SK-N-SH (cell line): ENCODE results near the gene ADGRB2. TPM values are rescaled to one million over a fixed set of nuclear protein-coding genes. Genes with fewer than 3 reads are reported as not detected.

ENCODE experiments used
- CTCF ChIA-PET: fragments of 300-600, 350-600 bp; formaldehyde crosslinking; extraction: SDS; loops from one replicate; lab custom pipeline; 2021; lab: Yijun Ruan, JAX
- POLR2A ChIA-PET: fragments of 350-600 bp; sonication (Branson Sonifier 250); formaldehyde crosslinking; extraction: SDS; loops from one replicate; lab custom pipeline; 2020; ENCODE audit warnings: antibody characterized with exemption, inconsistent platforms; lab: Yijun Ruan, JAX
- DNase-seq: peaks from one replicate; pipeline ENCODE4 v3.0.0; 2012
- H2AFZ ChIP-seq: fragments of 200-600 bp; sonication (generic); 2 replicates; pipeline ENCODE4 v1.8.1; 2016; ENCODE audit warnings: antibody characterized with exemption, mild to moderate bottlenecking, low read depth
- H3F3A ChIP-seq: fragments of 200-600 bp; sonication (generic); replicated peaks from 2 replicates; pipeline ENCODE3; 2016; ENCODE audit warnings: antibody characterized with exemption, mild to moderate bottlenecking; ENCODE audit not compliant: insufficient read depth
- H3K27ac ChIP-seq, 2 experiments: fragments of 200-500 bp in 1 of 2; fragments of 200-600 bp in 1 of 2; sonication (Bioruptor generic) in 1 of 2; sonication (generic), shearing (Covaris generic) in 1 of 2; 2 replicates each; pipeline versions ENCODE4 v1.5.1 to v1.6.1; 2014 to 2016; ENCODE audit warnings: low read depth in 2 of 2, inconsistent platforms in 1 of 2, low read length in 1 of 2, mild to moderate bottlenecking in 1 of 2, mixed read lengths in 1 of 2
- H3K27me3 ChIP-seq: fragments of 200-600 bp; sonication (generic), shearing (Covaris generic); 2 replicates; pipeline ENCODE4 v1.6.1; 2016; ENCODE audit warnings: mixed run types; ENCODE audit not compliant: insufficient read depth
- H3K36me3 ChIP-seq, 2 experiments: fragments of 200-500 bp in 1 of 2; fragments of 200-600 bp in 1 of 2; sonication (Bioruptor generic) in 1 of 2; sonication (generic) in 1 of 2; replicated peaks in 1 of 2; 2 replicates each; pipeline versions ENCODE3 to v1.5.1; 2014 to 2016; ENCODE audit warnings: low read length in 1 of 2, mild to moderate bottlenecking in 1 of 2; ENCODE audit not compliant: insufficient read depth in 2 of 2, control insufficient read depth in 1 of 2
- H3K4me1 ChIP-seq, 2 experiments: fragments of 200-500 bp in 1 of 2; fragments of 200-600 bp in 1 of 2; sonication (Bioruptor generic) in 1 of 2; sonication (generic), shearing (Covaris generic) in 1 of 2; 2 replicates each; pipeline versions ENCODE4 v1.5.1 to v1.6.1; 2014 to 2016; ENCODE audit warnings: low read depth in 1 of 2, low read length in 1 of 2, mixed run types in 1 of 2; ENCODE audit not compliant: insufficient read depth in 2 of 2, control insufficient read depth in 1 of 2
- H3K4me2 ChIP-seq: fragments of 200-600 bp; sonication (generic), shearing (Covaris generic); 2 replicates; pipeline ENCODE4 v1.6.1; 2017; ENCODE audit warnings: mixed run types
- H3K4me3 ChIP-seq, 2 experiments: fragments of 200-500 bp in 1 of 2; fragments of 200-600 bp in 1 of 2; sonication (Bioruptor generic) in 1 of 2; sonication (generic), shearing (Covaris generic) in 1 of 2; 2 replicates each; pipeline versions ENCODE4 v1.5.1 to v1.8.1; 2014 to 2016; ENCODE audit warnings: low read depth in 2 of 2, inconsistent platforms in 1 of 2, low read length in 1 of 2, mild to moderate bottlenecking in 1 of 2, mixed read lengths in 1 of 2, moderate library complexity in 1 of 2
- H3K79me2 ChIP-seq: fragments of 200-600 bp; sonication (generic); 2 replicates; pipeline ENCODE4 v1.8.1; 2017; ENCODE audit warnings: mild to moderate bottlenecking; ENCODE audit not compliant: insufficient read depth
- H3K9ac ChIP-seq: fragments of 200-600 bp; sonication (generic); 2 replicates; pipeline ENCODE4 v1.6.1; 2017; ENCODE audit warnings: mixed run types
- H3K9me2 ChIP-seq: fragments of 200-600 bp; sonication (generic); 2 replicates; pipeline ENCODE4 v1.6.1; 2017; ENCODE audit warnings: mixed run types
- H3K9me3 ChIP-seq: fragments of 200-600 bp; sonication (generic); 2 replicates; pipeline ENCODE4 v1.6.1; 2017; ENCODE audit warnings: mixed run types, mild to moderate bottlenecking, moderate library complexity
- H4K20me1 ChIP-seq: fragments of 200-600 bp; sonication (generic); 2 replicates; pipeline ENCODE4 v1.6.1; 2017; ENCODE audit warnings: mild to moderate bottlenecking, mixed run types; ENCODE audit not compliant: insufficient read depth
- CHD2 ChIP-seq: fragments of 150-350 bp; IDR thresholded peaks from 2 replicates; pipeline ENCODE4 v1.6.1; 2018; ENCODE audit warnings: low read length; ENCODE audit not compliant: partially characterized antibody
- ELF1 ChIP-seq: IDR thresholded peaks from 2 replicates; pipeline ENCODE4 v1.4.0; 2012
- EP300 ChIP-seq, 2 experiments: IDR thresholded peaks; 2 replicates each; pipeline versions ENCODE4 v1.4.0 to v1.6.1; 2012; ENCODE audit warnings: borderline replicate concordance in 1 of 2, low read depth in 1 of 2, low read length in 1 of 2
- FOSL2 ChIP-seq: IDR thresholded peaks from 2 replicates; pipeline ENCODE4 v1.4.0; 2012; ENCODE audit warnings: low read depth, mild to moderate bottlenecking, moderate library complexity, borderline replicate concordance
- FOXJ3 ChIP-seq: sonication (generic); formaldehyde crosslinking; IDR thresholded peaks from 2 replicates; pipeline ENCODE4 v1.5.1; 2020; ENCODE audit warnings: mild to moderate bottlenecking, missing genetic modification reagents
- FOXM1 ChIP-seq: IDR thresholded peaks from 2 replicates; pipeline ENCODE4 v1.4.0; 2012; ENCODE audit warnings: low read depth, mild to moderate bottlenecking
- MXI1 ChIP-seq: IDR thresholded peaks from 2 replicates; pipeline ENCODE4 v1.6.1; 2012; ENCODE audit warnings: mild to moderate bottlenecking, low read depth, low read length, improper control_type of control experiment
- NRF1 ChIP-seq: IDR thresholded peaks from 2 replicates; pipeline ENCODE4 v1.6.1; 2012; ENCODE audit warnings: low read depth, mild to moderate bottlenecking, low read length
- POLR2AphosphoS5 ChIP-seq: IDR thresholded peaks from 2 replicates; pipeline ENCODE4 v1.6.1; 2012; ENCODE audit warnings: low read depth, low read length
- RAD21 ChIP-seq: IDR thresholded peaks from 2 replicates; pipeline ENCODE4 v1.6.1; 2012; ENCODE audit warnings: mild to moderate bottlenecking, low read length
- RCOR1 ChIP-seq: fragments of 150-350 bp; IDR thresholded peaks from 2 replicates; pipeline ENCODE4 v1.6.1; 2017; ENCODE audit warnings: antibody characterized with exemption, low read length
- RFX5 ChIP-seq: IDR thresholded peaks from 2 replicates; pipeline ENCODE4 v1.6.1; 2012; ENCODE audit warnings: mild to moderate bottlenecking, improper control_type of control experiment, low read length
- SMC3 ChIP-seq: IDR thresholded peaks from 2 replicates; pipeline ENCODE4 v1.6.1; 2012; ENCODE audit warnings: low read depth, low read length, improper control_type of control experiment
- TAF1 ChIP-seq: IDR thresholded peaks from 2 replicates; pipeline ENCODE4 v1.6.1; 2012; ENCODE audit warnings: low read depth, mild to moderate bottlenecking, low read length, moderate library complexity, borderline replicate concordance
- TCF12 ChIP-seq: IDR thresholded peaks from 2 replicates; pipeline ENCODE4 v1.4.0; 2012
- WGBS: methylation state at CpG from one replicate; pipeline ENCODE4 v1.1.6; 2017; ENCODE audit warnings: low lambda C conversion rate; 5-methylcytosine and 5-hydroxymethylcytosine counted together
- polyA plus RNA-seq, 3 experiments: library from polyadenylated mRNA; depleted of rRNA; stranded (reverse); fragments of >200 nt; gene quantifications; 2 replicates each; pipeline ENCODE4 v1.2.3, GENCODE V29; 2012
- TF ChIP-seq, protein P1 (sequence below): IDR thresholded peaks from 2 replicates; pipeline ENCODE4 v1.4.0; 2012; ENCODE audit warnings: low read depth, borderline replicate concordance
- TF ChIP-seq, protein P2 (sequence below): fragments of 150-350 bp; IDR thresholded peaks from 2 replicates; pipeline ENCODE4 v1.6.1; 2017; ENCODE audit warnings: antibody characterized with exemption, low read length, low read depth, borderline replicate concordance

Gene ADGRB2
- polyA plus RNA-seq, 1 of the 3 experiments (the other 2 are of a cell fraction), result 13.0 TPM

DNA sequence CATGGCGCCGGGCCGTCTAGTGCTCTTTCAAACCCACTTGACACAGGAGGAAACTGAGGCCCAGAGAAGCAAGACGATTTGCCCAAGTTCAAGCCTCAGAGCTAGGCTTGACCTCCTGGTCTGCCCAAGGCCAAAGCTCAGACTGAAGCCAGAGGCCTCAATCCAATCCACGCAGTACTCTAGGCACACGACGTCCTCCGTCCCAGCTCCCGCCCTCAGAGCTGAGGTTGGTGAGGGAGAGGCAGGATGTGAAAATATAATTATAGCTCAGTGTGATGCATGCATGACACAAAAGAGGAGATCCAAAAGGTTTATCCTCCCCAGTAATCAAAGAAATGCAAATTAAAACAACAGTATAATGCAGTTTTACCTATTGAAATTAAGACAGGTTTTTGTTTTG is 15.5 kb upstream of the ADGRB2 start:
- no peak for DNase-seq
- H3K4me1 ChIP-seq, result peaks cover 21 to 76% of the 10 kb centered on the region in 2 experiments
- WGBS, result 92% methylated on average over 6 of the region's 9 CpGs
- no peaks in the 10 kb centered on the region for H3K27me3 ChIP-seq
- no peak overlapping the region for H3K4me2 ChIP-seq
- H3K36me3 ChIP-seq, result no peaks in the 10 kb centered on the region
- peak overlapping the region in 1 of 2 experiments; percentile 97; a peak in 2 of 4 replicates for H3K27ac ChIP-seq
- H3K9me3 ChIP-seq, result no peaks in the 10 kb centered on the region
- no peaks in the 10 kb centered on the region for H3K9me2 ChIP-seq
- H3K4me3 ChIP-seq, result no peak overlapping the region
- no peak for TF ChIP-seq TAF1
- no peak for TF ChIP-seq RCOR1
- TF ChIP-seq POLR2AphosphoS5, result no peak
- TF ChIP-seq FOSL2, result no peak
- no peak for TF ChIP-seq EP300 (IDR thresholded peaks at IDR 0.05; ENCODE audit: borderline replicate concordance in 1 of 2, low read depth in 1 of 2, low read length in 1 of 2)
- no peak for TF ChIP-seq FOXM1
- no peak for TF ChIP-seq MXI1
- TF ChIP-seq SMC3, result no peak
- TF ChIP-seq RFX5, result no peak
- no peak for TF ChIP-seq RAD21
- TF ChIP-seq, protein P1, sequence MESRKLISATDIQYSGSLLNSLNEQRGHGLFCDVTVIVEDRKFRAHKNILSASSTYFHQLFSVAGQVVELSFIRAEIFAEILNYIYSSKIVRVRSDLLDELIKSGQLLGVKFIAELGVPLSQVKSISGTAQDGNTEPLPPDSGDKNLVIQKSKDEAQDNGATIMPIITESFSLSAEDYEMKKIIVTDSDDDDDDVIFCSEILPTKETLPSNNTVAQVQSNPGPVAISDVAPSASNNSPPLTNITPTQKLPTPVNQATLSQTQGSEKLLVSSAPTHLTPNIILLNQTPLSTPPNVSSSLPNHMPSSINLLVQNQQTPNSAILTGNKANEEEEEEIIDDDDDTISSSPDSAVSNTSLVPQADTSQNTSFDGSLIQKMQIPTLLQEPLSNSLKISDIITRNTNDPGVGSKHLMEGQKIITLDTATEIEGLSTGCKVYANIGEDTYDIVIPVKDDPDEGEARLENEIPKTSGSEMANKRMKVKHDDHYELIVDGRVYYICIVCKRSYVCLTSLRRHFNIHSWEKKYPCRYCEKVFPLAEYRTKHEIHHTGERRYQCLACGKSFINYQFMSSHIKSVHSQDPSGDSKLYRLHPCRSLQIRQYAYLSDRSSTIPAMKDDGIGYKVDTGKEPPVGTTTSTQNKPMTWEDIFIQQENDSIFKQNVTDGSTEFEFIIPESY, result no peak
- TF ChIP-seq, protein P2, sequence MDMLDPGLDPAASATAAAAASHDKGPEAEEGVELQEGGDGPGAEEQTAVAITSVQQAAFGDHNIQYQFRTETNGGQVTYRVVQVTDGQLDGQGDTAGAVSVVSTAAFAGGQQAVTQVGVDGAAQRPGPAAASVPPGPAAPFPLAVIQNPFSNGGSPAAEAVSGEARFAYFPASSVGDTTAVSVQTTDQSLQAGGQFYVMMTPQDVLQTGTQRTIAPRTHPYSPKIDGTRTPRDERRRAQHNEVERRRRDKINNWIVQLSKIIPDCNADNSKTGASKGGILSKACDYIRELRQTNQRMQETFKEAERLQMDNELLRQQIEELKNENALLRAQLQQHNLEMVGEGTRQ, result no peak
- TF ChIP-seq TCF12, result no peak
- TF ChIP-seq FOXJ3 (CRISPR knock-in tag), result no peak
- no peak for TF ChIP-seq NRF1
- no peak for TF ChIP-seq ELF1
- TF ChIP-seq CHD2, result no peak
- TF ChIP-seq, all 33 proteins: peak for 0
- Histone ChIP-seq H3K9ac (no peak overlapping the region), H2AFZ (no peak overlapping the region), H3K79me2 (no peaks in the 10 kb centered on the region), H3F3A (peaks cover 5% of the 10 kb centered on the region), H4K20me1 (no peaks in the 10 kb centered on the region)
- ChIA-PET CTCF (interaction anchor here (1.1 to 21.1 kb wide), 4 partner anchors 10 to 150 kb away, joined by 3 to 707 read pairs (median 33); partner anchors contain the start of gene ADGRB2), POLR2A (interaction anchor here (0.6 to 6.6 kb wide), 2 partner anchors 10 to 101 kb away, joined by 6 to 67 read pairs; no protein-coding TSS in a partner anchor)
